ENCODE results near the gene NAV2. TPM values are rescaled to one million over a fixed set of nuclear protein-coding genes. Genes with fewer than 3 reads are reported as not detected.

Gene NAV2, protein sequence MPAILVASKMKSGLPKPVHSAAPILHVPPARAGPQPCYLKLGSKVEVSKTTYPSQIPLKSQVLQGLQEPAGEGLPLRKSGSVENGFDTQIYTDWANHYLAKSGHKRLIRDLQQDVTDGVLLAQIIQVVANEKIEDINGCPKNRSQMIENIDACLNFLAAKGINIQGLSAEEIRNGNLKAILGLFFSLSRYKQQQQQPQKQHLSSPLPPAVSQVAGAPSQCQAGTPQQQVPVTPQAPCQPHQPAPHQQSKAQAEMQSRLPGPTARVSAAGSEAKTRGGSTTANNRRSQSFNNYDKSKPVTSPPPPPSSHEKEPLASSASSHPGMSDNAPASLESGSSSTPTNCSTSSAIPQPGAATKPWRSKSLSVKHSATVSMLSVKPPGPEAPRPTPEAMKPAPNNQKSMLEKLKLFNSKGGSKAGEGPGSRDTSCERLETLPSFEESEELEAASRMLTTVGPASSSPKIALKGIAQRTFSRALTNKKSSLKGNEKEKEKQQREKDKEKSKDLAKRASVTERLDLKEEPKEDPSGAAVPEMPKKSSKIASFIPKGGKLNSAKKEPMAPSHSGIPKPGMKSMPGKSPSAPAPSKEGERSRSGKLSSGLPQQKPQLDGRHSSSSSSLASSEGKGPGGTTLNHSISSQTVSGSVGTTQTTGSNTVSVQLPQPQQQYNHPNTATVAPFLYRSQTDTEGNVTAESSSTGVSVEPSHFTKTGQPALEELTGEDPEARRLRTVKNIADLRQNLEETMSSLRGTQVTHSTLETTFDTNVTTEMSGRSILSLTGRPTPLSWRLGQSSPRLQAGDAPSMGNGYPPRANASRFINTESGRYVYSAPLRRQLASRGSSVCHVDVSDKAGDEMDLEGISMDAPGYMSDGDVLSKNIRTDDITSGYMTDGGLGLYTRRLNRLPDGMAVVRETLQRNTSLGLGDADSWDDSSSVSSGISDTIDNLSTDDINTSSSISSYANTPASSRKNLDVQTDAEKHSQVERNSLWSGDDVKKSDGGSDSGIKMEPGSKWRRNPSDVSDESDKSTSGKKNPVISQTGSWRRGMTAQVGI (N-terminal part only)
- polyA plus RNA-seq (2013, experiment 1 of 2; ENCODE audit: insufficient read length) = 26.7 TPM
- polyA plus RNA-seq (2013, experiment 2 of 2; ENCODE audit: insufficient read length) = 37.0 TPM

DNA sequence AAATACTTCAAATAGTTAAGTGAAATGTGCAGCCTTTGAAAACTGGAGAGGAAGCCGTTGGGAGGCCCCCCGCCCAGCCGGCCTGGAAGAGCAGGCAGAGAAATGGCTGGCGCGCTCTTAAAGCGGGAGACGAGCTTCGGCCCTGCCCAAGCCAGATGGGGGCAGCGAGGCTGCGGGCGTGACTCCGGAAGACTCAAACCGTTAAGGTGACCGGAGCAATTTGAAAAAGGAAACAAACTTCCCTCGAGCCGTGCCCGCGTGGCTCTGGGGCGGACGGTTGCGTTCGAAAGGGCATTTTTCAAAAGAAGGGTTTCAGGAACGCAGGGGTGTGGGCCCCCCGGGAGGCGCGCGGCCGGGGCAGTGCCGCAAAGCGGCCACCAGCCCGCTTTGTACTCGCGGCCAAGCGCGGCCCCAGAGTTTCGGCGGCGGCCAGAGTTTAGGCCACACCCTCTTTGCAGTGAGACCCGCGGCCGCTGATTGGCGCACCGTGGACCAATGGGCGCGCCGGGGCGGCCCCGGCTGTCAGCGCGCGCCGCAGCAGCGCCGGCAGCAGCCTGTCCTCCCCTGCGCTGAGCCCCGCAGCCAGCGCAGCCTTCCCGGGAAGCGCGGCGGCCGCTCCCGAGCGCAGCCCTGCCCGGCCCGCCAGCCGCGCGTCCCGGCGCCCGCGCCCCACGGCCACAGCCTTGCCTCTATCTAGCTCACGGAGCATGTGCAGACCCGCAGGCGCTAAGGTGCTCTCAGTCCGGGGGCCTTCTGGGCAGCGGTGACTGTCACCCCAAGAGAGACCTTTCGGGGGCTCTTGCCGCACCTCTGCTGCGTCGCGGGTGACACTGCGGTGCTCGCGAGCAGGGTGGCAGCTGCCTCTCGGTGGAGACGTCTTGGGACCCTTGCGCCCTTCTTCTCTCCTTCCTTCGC is at the start of gene NAV2:
TSS of gene NAV2 (plus strand) at position 557 of the 915 bp plus-strand sequence. CDS start 859 bp downstream, outside the sequence.
- peak; percentile 95 for DNase-seq

DNA sequence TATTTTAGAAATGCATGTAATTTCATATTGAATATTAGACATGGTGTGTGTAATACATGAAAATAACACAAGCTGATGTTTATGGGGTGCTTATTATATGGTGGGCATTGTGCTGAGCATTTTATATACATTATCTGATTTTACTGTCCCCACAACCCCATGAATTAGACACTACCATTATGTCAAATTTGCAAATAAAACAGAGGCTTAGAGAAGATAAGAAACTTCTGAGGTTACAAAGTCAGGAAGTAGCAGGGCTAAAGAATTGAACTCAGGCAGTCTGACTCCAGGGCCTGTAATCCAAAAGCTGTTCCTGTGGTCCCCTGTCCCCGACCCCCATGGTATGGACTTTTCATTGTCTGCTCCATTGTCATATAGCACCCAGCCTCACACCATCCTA is 49.4 kb upstream of the NAV2 start:
- no peak for DNase-seq

DNA sequence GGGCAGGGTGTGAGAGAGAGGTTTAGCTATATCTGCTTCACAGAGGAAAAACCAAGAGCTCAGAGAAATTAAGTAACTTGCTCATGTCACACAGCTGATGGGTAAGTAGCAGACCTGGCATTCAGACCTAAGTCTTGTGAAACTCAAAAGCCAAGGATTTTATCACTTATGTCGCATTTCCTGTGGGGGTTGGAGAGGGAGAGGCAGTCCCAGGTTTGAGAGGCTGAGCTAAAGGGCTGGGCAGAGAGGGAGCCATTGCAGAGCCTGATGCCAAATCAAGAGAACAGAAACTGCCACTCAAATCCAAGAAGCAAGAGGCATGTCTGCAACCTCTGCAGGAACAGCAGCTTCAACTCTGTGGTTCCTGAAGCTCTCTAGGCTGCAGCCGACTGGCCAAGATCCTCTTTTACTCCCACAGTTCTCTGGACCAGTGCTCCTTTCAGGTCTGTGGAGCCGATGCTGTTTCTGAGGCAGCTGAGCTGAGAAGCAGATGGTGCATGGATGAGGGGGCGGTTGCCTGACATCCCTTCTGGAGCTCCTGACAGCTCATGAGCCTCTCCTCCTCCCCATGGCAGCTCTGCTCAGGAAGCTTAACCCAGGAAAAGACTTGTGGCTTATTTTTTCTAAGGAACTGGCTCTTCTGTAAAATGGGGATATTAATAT is 47.6 kb upstream of the NAV2 start:
- DNase-seq = peak; percentile 50

DNA sequence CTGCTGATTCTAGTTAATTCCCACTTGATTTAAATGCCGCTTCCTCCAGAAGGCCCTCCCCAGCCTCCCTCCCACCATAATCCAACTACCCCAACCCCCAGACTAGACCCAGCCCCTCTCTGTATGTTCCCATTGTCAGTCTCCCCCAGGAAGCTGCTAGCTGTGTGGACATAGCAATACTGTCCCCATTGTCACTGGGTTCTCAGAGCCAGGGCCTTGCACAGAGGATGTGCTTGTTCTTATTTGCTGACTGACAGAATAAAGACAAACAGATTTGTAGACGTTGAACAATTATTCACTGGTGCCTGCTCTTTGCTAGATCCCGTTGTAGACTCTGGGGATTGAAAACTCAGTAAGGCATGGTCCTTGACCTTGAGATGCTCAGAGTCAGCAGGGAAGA is 45.7 kb upstream of the NAV2 start:
- no peak for DNase-seq

DNA sequence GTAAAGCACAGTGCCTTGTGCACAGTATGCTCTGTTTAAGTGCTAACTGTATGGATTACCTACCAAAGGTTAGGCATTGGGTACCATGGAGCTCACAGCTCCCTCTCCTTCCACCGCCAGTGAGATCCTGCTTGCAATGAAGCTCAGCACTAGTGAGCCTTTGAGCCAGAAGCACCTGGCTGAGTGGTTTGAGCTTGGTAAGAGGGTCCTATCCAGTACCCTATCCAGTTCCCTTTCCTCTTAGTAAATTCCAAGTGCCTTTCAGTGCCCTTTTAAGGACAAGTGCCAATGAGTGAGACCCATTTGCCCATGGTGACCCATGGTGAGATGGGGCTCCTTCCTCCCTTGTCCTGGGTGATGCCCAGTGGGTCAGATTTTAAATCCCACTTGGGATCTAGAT is 43.1 kb upstream of the NAV2 start:
- DNase-seq = no peak

DNA sequence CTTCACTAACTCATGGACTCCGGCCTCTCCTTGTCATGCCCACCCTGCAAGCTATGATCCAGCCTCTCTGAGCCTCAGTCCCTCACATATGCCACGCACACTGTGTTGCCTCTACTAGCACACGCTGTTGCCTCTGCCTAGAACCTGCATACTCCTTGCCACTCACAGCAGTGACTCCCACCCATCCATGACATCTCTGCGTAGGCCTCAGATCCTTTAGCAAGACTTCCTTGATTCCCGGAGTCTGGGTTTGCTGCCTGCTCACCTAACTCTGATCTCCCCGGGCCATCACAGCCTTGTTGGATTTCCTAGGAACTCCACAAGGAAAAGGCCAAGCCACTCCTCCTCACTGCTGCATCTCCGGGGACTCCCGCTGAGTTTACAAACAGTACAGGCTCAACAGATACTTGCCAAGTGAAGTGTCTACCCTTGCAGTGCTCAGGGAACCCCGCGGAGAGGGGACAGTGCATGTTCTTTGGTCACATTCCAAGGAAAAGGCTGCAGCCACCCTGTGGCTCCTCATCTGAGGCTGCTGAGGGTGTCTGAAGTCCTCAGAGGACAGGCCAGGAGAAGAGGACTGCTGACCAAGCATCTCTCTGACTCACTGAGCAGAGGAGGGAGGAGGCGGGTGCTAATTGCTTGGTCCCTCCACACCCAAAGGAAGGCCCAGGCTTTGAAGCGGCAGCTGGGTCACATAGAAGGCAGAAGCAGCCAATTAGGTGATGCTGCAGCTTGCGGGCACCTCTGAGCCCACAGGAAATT is 42.4 kb upstream of the NAV2 start:
- peak; percentile 98 for DNase-seq

DNA sequence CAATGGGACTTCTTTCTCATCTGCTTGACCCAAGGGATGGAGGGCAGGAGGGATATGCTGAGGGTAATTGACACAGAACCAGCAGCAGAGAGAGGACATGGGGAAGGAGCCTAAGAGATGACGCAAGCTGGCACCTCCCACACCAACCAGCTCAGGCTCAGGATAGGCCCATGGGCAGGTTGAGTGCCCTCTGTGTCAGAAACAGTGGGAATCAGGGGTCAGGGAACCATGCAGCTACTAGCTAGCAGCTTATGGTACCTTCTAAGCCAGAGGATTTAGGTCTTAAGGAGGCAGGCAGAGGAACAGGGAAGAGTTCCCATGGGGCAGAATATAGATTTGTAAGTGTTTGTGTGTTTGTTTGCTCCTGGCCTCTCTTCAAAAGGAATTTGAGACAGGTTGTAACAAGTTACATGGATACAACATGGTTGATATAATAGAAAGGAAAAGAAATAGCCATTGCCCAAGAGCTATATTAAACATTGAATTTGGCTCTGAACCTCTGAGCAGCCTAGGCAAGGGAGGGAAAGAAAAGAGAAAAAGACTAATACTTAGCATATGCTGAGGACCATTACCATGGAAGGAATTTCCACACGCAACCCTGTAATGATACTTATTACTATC is 39.9 kb upstream of the NAV2 start:
- DNase-seq = no peak

DNA sequence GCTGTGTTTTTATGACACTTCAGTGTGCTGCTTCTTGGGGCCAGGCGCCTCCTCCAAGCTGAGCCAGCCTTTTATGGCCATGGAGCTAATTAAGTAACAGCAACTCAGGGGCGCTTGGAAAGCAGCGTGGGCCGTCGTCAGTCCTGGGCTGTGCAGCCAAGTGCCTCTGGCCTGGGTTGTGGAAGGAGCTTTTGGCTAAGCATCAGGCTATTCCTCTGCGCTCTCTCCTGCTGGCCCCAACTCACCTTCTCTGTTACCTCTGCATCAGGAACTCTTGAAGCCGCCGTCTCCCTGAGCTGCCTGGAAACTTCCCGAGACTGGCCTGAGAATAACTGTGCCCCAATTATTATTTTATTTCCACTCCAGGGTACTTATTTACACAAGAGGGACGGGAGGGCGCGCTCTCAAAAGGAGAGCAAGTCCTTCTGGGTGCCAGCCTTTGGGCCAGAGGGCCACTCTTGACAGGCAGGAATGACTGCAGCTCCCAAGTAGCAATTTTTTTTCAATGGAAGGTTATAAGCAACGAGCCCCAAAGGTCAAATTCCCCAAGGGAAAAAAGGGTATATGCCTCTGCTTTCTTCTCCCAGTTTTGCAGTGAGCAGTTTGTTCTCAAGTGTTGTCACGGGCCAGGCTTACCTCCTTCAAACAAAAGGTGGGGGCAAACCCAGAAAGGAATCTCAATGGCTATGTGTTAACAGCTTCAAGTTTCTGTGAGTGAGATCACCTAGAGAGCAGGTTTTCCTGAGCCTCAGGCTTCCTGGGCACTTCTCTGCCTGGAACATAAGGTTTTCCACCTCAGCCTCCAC is 38.5 kb upstream of the NAV2 start:
- DNase-seq = peak; percentile 36

DNA sequence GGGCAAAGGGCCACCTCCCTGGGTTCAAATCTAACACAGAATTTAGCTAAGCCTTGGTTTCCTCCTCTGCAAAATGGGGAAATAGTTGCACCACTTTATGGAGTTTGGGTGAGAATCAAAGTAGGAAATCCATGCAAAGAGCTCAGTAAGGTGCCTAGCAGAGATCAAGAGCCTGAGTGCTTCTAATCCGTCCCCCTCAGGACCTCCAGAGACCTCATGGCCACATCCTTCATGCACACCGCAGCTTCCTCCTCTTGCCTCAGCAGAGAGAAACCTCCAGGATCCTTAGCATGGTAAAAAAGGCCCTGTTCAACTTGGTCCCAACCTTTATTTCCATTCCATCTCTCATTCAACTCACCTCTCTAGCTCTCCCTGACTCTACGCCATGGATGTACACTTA is 37.8 kb upstream of the NAV2 start:
- DNase-seq = no peak

DNA sequence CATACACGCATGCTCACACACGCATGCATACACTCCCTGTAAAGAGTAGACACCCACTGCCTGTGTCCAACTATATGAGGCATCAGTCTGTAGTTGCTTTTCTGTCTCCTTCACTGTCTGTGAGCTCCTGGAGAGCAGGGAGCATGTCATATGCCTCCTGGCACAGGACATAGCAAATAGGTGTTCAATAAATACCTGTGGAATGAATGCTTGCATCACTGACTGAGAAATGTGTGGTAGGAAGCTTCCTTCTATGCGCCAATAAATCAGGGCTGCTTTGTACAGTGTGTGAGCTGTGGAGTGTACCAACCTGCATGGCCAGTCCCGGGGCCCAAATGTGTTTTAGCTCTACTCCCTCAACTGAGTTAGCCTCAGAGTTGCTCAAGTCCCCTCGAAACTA is 37.2 kb upstream of the NAV2 start:
- DNase-seq = no peak

DNA sequence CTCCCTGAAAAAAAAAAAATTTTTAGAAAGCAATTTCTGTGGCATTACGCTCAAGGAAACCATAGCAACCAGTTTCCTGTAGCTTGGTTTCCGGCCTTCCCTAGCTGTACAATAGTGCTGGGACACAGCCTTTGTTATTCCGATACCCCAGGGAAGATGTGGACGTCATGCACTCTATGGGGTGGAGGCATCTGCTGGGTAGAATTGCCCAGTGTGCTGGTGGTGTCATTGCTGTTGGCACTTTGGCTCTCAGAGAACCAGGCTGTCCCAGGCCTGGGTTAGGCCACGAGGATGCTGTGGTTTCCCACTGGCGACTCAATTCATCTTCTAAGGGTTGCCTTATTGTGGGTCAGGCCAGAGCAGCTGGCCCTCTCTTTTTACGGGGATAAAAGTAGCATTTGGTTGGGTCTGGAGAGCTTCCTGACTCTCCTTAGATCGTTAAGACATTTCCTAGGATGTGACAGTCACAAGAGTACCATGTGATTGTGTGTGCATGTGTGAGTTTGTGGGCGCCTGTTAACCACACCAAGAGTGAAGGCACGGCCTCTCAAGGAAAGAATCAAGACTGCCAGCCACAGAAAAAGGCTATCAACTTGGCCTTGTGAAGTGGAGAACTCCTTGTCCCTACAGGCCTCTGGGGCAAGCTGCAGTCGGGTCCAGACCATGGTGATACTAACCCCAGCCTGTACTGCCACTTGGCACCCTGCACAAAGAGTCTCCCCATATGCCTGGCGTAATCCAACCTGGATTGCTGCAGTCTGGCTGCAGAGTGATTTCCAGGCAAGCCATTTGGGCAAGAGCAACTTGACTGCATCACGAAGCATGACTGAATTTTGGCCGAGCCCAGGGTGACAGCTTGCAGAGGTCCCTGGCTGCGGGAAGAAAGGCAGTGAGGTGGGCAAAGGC is 35.9 kb upstream of the NAV2 start:
- peak; percentile 70 for DNase-seq

DNA sequence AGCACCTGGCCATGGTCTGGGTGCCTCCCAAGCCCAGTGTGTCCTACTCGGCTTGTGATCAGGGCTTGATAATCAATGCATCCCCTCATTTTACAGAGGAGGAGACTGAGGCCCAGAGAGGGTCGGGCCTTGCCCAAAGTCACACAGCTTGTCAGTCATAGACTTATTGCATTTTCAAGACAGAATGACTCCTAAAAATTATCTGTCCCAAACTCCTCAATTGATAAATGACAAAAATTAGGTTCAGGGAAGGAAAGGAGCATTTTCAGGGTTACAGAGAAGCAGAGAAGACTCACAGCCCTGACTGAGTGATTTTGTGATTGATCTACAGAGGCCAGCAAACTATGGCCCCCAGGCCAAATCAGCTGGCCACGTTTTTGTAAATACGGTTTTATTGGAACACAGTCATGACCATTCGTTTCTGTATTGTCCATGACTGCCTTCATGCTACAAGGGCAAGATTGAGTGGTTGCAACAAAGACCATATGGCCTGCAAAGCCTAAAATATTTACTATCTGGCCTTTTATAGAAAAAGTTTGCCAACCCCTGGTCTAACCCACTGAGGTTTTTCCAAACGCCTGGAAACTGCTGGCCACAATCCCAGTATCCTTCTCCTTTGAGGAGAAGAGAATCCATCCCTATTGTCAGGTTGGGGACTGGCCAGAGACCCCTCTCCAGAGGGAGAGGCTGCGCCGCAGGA is 35.1 kb upstream of the NAV2 start:
- DNase-seq = no peak

DNA sequence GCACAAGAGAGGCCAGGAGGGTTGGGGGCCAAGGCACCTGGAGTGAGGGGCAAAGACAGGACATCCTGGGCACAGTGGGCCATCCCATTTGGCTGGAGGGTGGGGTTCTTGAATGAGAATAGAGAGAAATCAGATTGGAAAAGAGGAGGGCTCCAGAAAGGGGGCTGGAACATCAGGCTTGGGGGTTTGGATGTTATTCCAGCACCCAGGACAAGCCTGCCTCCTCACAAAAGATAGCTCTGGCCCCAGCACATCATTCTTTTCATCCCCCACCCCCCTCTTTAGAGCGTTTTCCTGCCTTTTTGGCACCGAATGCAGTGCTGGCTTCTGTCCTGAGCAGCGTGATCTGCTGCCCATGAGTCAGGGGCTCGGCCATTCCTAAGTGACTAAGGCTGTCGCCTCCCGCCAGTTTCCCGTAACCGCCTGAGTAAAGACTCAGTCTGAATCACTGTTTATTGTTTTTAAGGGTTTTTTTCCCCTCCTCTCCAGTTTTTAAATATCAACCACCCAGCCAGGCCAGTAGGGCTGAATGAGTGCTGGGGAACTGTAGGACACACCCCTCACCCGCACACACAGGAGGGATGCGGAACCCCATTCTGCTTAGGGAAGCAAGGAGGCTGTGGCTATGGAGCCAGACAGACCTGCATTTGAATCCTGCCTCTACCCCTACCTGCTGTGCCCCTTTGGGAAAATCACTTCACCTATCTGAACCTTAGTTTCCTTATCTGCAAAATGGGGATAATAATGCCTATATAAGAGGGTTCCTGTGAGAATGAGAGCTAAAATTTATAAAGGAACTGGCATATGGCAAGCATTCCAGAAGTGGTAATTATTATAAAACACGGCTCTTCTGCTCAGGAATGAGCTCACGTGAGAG is 32.4 kb upstream of the NAV2 start:
- peak; percentile 100 for DNase-seq

DNA sequence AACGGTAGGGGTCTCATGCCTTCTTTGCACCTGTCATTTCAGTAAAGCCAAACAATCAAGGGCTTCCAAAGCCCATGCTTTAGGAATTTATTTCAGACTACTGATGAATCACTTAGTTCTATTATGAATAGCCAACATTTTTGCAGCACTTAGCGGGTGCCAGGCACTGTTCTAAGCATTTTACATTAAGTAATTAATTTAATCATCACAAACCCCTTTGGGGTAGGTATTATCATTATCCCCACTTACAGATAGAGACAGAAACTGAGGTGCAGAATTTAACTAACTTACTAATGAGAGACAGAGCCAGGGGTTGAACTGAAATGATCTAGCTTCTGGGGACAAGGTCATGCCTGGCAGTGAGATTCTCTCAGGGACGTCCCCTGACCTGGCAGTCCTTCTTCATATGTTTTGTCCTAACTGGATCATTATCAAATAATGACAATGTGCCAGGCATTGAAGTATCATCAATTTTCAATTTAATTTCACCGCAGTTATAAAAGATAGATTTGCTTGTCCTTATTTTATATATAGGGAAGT is 31.7 kb upstream of the NAV2 start:
- peak; percentile 48 for DNase-seq

DNA sequence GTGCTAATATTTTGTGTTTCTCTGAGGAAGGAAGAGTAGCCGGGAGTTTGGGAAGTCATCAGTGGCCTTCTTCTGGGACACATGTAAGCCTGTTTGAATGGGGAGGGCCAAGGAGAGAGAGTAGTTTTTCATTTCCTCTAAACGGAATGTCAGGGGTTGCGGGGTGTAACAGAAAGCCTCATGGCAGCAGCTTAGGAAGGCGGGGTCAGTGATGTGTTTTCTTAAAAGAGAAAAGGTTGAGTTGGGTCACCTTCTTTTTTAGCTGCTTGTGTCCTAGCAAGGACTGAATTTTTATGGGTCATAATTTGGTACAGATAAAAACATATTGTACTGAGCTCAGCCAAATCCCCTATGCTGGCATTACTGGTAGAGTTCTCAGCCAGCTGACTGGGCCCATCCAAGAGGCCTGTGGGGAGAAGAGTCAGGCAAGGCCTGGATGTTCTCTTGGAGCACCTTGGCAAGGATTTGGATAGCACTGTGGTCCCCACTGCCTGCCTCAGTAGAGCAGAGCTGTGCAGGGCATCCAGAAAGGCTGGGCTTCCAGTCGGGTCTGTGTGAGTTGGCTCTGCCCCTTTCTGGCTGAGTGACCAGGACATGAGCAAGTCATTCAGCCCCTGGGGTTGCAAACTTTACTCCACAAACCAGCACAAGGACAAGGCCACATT is 29.4 kb upstream of the NAV2 start:
- no peak for DNase-seq

All from fibroblast of skin of back (primary cell).